ENCODE data around the gene GABARAPL2. TPM values are rescaled to one million over a fixed set of nuclear protein-coding genes. Genes with fewer than 3 reads are reported as not detected.
A peak's percentile ranks its signal among the peaks of the same experiment; 100 is the strongest.
"Not testable (repeated sequence)": the region's sequence is repeated elsewhere in the genome, so short reads cannot be mapped to it uniquely, and the experiment has no call there.

GABARAPL2 gene
- total RNA-seq, 1 donor = 36.3 TPM

DNA sequence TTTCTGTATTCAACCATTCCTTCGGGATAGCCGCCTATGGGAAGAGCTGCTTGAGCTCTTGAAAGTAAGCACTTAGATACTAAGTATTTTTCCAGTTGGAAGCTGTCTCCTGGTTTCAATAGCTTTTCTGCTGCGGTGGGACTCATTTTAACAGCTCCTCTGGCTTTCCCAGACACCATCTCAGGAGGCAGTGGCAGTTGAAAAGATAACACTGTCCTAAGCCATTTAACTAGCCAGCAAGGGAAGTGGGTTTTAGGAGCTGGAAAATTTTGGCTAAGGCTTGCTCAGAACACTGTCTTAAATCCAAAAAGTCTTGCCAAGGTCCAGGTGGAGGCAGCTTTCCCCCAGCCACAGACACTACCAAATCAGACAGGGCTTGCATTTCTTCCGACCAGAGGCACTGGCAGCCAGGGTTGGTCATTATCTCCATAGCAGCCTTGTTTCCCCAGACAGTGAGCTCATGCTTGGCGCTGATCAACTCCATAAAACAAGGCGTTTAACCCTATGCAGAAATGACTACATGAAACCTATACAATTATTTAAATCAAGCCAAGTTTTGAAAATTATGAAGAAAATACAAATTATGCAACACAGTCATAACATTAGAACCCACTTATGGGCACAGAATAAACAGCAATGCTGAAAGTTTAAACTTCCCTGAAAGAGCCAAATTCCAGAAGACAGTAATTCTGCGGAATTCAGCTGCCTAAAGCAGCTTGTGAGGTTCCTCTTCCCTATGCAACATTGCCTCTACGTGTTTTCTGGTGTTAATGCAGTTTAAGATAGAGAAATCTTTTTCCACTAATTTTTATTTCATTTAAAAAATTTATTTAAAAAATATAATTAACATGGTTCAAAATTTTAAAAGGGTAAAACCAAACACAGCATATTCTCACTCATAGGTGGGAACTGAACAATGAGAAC, 25.0 kb downstream of the GABARAPL2 start:
- TF ChIP-seq, protein P1, sequence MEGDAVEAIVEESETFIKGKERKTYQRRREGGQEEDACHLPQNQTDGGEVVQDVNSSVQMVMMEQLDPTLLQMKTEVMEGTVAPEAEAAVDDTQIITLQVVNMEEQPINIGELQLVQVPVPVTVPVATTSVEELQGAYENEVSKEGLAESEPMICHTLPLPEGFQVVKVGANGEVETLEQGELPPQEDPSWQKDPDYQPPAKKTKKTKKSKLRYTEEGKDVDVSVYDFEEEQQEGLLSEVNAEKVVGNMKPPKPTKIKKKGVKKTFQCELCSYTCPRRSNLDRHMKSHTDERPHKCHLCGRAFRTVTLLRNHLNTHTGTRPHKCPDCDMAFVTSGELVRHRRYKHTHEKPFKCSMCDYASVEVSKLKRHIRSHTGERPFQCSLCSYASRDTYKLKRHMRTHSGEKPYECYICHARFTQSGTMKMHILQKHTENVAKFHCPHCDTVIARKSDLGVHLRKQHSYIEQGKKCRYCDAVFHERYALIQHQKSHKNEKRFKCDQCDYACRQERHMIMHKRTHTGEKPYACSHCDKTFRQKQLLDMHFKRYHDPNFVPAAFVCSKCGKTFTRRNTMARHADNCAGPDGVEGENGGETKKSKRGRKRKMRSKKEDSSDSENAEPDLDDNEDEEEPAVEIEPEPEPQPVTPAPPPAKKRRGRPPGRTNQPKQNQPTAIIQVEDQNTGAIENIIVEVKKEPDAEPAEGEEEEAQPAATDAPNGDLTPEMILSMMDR (IDR thresholded peaks at IDR 0.05; ENCODE audit: insufficient read depth, low read depth, low read length) = no peak
- H3K4me3 ChIP-seq (ENCODE audit: low read depth, low read length) = no peak overlapping the region
- peak; percentile 82 for DNase-seq (ENCODE audit: low read depth)

DNA sequence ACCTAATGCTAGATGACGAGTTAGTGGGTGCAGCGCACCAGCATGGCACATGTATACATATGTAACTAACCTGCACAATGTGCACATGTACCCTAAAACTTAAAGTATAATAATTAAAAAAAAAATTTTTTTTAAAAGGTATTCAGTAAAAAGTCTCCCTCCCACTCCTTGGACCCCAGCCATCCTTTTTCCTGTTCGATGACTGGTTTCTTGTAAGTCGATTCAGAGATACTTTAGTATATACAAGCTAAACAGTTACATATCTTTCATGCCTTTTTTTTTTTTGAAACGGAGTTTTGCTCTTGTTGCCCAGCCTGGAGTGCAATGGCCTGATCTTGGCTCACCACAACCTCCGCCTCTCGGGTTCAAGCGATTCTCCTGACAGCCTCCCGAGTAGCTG, 25.7 kb downstream of the GABARAPL2 start:
- DNase-seq (ENCODE audit: low read depth); H3K4me3 ChIP-seq (ENCODE audit: low read depth, low read length): not testable (repeated sequence)

DNA sequence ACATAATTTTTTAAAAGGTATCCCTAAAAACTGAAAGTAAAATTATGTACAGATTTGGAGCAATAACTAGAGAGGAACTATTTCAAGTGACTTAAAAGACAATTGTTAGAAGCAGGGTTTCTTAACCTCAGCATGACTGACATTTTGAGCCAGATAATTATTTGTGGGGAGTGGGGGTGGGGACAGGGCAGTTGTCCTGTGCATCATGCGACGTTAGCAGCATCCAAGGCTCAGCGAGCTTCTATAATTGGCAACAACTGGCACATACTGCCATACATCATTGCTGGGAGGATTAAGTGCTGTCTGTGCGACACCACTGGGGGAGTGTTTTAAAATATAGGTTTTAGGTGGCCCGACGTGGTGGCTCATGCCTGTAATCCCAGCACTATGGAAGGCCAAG, 27.1 kb downstream of the GABARAPL2 start:
- H3K4me3 ChIP-seq (ENCODE audit: low read depth, low read length) = no peak overlapping the region
- TF ChIP-seq, protein P1 (IDR thresholded peaks at IDR 0.05; ENCODE audit: insufficient read depth, low read depth, low read length) = no peak
- no peak for DNase-seq (ENCODE audit: low read depth)

DNA sequence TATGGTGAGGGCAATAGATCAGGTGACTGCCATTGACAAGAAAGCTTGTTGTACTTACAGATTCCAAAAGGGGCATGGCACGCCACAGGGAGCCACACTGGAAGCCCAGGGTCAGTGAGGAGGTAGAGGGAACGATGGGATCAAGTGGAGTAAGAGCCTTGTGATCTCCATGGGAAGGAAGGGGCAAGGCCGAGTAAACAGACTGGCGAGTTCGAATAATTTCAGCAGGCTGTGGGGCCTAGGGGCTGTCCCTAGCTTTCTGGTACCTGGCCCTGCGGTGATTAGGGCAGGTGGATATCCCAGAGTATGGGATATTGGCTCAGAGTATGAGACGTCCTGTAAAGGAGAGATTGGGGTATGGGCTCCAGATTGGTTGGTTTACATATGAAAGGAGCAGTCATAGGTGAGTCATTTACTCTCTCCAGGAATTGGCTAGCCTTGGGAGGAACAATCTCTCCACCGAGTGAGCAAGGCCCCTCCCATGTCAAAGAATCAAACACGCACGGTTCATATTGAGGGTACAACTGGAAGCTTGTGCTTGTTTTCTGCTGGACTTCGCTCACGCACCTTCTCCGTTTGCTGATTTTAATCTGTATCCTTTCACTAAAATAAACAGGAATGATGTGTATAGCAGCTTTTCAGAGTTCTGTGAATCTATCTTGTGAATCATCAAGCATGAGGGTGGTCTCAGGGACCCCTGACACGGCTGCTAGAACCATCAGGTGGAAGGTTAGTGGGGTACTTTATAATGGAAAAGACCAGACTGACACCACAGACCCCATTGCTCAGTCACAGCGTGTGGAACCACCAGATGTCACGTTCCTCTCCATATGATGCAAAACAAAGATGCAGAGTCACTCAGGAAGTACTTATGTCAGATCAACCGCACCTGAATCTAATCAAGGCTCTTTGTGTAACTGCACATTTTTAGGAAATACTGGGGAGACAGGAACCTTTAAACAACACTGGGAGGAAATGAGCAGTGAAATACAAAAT, 27.9 kb downstream of the GABARAPL2 start:
- TF ChIP-seq, protein P1 (IDR thresholded peaks at IDR 0.05; ENCODE audit: insufficient read depth, low read depth, low read length) = no peak
- H3K4me3 ChIP-seq (ENCODE audit: low read depth, low read length) = no peak overlapping the region
- DNase-seq (ENCODE audit: low read depth) = peak; percentile 22

DNA sequence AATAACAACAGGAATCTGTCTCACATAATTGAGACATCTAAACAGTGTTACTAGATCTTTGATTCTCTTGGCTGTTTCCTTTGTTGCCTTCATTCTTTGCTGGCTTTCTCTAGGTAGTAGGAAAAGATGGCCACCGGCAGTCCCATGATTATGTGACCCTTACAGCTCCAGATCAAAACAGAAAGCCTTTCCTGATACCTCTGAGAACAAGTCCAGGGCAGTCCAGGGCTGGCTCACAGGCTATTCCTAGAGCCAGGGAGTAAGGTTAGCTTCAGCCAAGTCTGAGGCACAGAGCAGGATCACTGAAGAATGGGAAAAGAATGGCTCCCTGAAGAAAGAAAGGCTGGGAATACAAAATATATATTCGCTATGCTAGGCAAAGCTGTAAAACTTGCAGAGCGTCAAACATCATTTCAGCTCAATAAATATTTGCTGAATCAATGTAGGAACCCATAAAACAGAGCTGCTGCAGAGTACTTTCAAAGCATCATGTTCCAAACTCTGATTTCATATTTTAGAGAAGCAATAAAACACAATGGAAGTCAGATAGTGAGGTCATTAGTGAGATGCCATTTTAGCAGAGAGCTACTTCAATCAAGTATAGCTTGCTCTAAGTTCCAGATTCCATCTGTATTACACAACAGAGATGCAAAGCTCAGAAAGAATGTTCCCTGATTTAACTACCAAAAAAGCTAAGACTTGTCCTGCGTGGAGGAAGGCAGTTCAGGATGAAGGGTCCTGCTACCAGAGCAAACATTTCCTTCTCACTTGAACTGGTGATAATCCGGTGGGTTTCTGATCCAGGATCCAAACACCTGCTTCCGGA, 33.5 kb downstream of the GABARAPL2 start:
- DNase-seq (ENCODE audit: low read depth) = no peak

DNA sequence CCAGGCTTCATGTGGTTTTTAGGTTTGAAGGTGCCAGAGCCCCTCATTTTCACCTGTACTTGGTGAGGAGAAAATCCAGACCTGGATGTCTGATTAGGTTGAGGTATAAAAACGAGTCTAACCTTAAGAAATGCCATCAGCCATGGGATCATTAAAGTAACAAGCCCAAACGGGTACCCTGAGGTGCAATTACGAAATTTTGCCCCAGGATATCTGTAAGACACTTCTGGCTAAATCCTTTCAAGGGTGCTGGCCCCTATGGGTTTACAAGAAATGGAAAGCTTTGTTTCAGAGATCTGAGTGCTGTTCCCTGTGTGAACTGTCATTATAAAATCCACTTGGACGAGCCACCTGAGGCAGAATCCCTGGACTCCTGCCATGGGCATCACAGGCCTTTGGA, 37.1 kb downstream of the GABARAPL2 start:
- H3K4me3 ChIP-seq (ENCODE audit: low read depth, low read length) = no peak overlapping the region
- DNase-seq (ENCODE audit: low read depth) = no peak
- TF ChIP-seq, protein P1 (IDR thresholded peaks at IDR 0.05; ENCODE audit: insufficient read depth, low read depth, low read length) = no peak

More for the DNA sequence above, 33.5 kb downstream of the GABARAPL2 start:
- no peak overlapping the region for H3K4me3 ChIP-seq (ENCODE audit: low read depth, low read length)
- TF ChIP-seq, protein P1 (IDR thresholded peaks at IDR 0.05; ENCODE audit: insufficient read depth, low read depth, low read length) = no peak
